ENCODE data around the gene LAMA4.

Gene LAMA4

GRCh38 chr6:112150363-112150762 lies 104.0 kb downstream of the LAMA4 start:
- no peak for DNase-seq (ENCODE audit: insufficient read length, low spot score)
- no peak for FAIRE-seq

GRCh38 chr6:112149719-112150263 lies 104.6 kb downstream of the LAMA4 start:
- FAIRE-seq = no peak
- no peak for TF ChIP-seq POLR2A (IDR thresholded peaks at IDR 0.05; ENCODE audit: low read depth, low read length)
- no peak for TF ChIP-seq SPI1 (IDR thresholded peaks at IDR 0.05; ENCODE audit: low read depth, low read length)
- no peak for TF ChIP-seq TAF1 (IDR thresholded peaks at IDR 0.05; ENCODE audit: low read depth, low read length)
- TF ChIP-seq POU2F2 (IDR thresholded peaks at IDR 0.05; ENCODE audit: low read depth, low read length) = no peak
- no peak for TF ChIP-seq POLR2AphosphoS5 (IDR thresholded peaks at IDR 0.05; ENCODE audit: low read depth, low read length)
- no peak for TF ChIP-seq PAX5 (IDR thresholded peaks at IDR 0.05; ENCODE audit: insufficient read depth, low read length, severe bottlenecking)

More at GRCh38 chr6:112150363-112150762, 104.0 kb downstream of the LAMA4 start:
- TF ChIP-seq SPI1 (IDR thresholded peaks at IDR 0.05; ENCODE audit: low read depth, low read length) (no peak), POLR2A (IDR thresholded peaks at IDR 0.05; ENCODE audit: low read depth, low read length) (no peak), POLR2AphosphoS5 (IDR thresholded peaks at IDR 0.05; ENCODE audit: low read depth, low read length) (no peak), TAF1 (IDR thresholded peaks at IDR 0.05; ENCODE audit: low read depth, low read length) (no peak), POU2F2 (IDR thresholded peaks at IDR 0.05; ENCODE audit: low read depth, low read length) (no peak), PAX5 (IDR thresholded peaks at IDR 0.05; ENCODE audit: insufficient read depth, low read length, severe bottlenecking) (no peak)

GRCh38 chr6:112149236-112149635 lies 105.1 kb downstream of the LAMA4 start:
- FAIRE-seq (no peak), DNase-seq (ENCODE audit: insufficient read length, low spot score) (no peak)
- TF ChIP-seq TAF1 (IDR thresholded peaks at IDR 0.05; ENCODE audit: low read depth, low read length) (no peak), SPI1 (IDR thresholded peaks at IDR 0.05; ENCODE audit: low read depth, low read length) (no peak), POU2F2 (IDR thresholded peaks at IDR 0.05; ENCODE audit: low read depth, low read length) (no peak), POLR2AphosphoS5 (IDR thresholded peaks at IDR 0.05; ENCODE audit: low read depth, low read length) (no peak), PAX5 (IDR thresholded peaks at IDR 0.05; ENCODE audit: insufficient read depth, low read length, severe bottlenecking) (no peak), POLR2A (IDR thresholded peaks at IDR 0.05; ENCODE audit: low read depth, low read length) (no peak)

More at GRCh38 chr6:112149719-112150263, 104.6 kb downstream of the LAMA4 start:
- no peak for DNase-seq (ENCODE audit: insufficient read length, low spot score)

- FAIRE-seq (no peak), DNase-seq (ENCODE audit: insufficient read length, low spot score) (no peak)
- TF ChIP-seq POU2F2 (IDR thresholded peaks at IDR 0.05; ENCODE audit: low read depth, low read length) (no peak), POLR2AphosphoS5 (IDR thresholded peaks at IDR 0.05; ENCODE audit: low read depth, low read length) (no peak), PAX5 (IDR thresholded peaks at IDR 0.05; ENCODE audit: insufficient read depth, low read length, severe bottlenecking) (no peak), POLR2A (IDR thresholded peaks at IDR 0.05; ENCODE audit: low read depth, low read length) (no peak), SPI1 (IDR thresholded peaks at IDR 0.05; ENCODE audit: low read depth, low read length) (no peak), TAF1 (IDR thresholded peaks at IDR 0.05; ENCODE audit: low read depth, low read length) (no peak)
Measured at GRCh38 chr6:112148103-112148502, 106.3 kb downstream of the LAMA4 start.

GRCh38 chr6:112145080-112145573 lies 109.2 kb downstream of the LAMA4 start:
- TF ChIP-seq PAX5 (IDR thresholded peaks at IDR 0.05; ENCODE audit: insufficient read depth, low read length, severe bottlenecking) (no peak), SPI1 (IDR thresholded peaks at IDR 0.05; ENCODE audit: low read depth, low read length) (no peak), TAF1 (IDR thresholded peaks at IDR 0.05; ENCODE audit: low read depth, low read length) (no peak), POLR2AphosphoS5 (IDR thresholded peaks at IDR 0.05; ENCODE audit: low read depth, low read length) (no peak), POU2F2 (IDR thresholded peaks at IDR 0.05; ENCODE audit: low read depth, low read length) (no peak), POLR2A (IDR thresholded peaks at IDR 0.05; ENCODE audit: low read depth, low read length) (no peak)
- FAIRE-seq (no peak), DNase-seq (ENCODE audit: insufficient read length, low spot score) (no peak)

- FAIRE-seq = no peak
- no peak for DNase-seq (ENCODE audit: insufficient read length, low spot score)
- TF ChIP-seq POLR2AphosphoS5 (IDR thresholded peaks at IDR 0.05; ENCODE audit: low read depth, low read length) = no peak
- TF ChIP-seq POLR2A (IDR thresholded peaks at IDR 0.05; ENCODE audit: low read depth, low read length) = no peak
- TF ChIP-seq POU2F2 (IDR thresholded peaks at IDR 0.05; ENCODE audit: low read depth, low read length) = no peak
- TF ChIP-seq TAF1 (IDR thresholded peaks at IDR 0.05; ENCODE audit: low read depth, low read length) = no peak
- TF ChIP-seq SPI1 (IDR thresholded peaks at IDR 0.05; ENCODE audit: low read depth, low read length) = no peak
- no peak for TF ChIP-seq PAX5 (IDR thresholded peaks at IDR 0.05; ENCODE audit: insufficient read depth, low read length, severe bottlenecking)
Measured at GRCh38 chr6:112144145-112144926, 110.0 kb downstream of the LAMA4 start.

- TF ChIP-seq POLR2A (IDR thresholded peaks at IDR 0.05; ENCODE audit: low read depth, low read length) (no peak), POLR2AphosphoS5 (IDR thresholded peaks at IDR 0.05; ENCODE audit: low read depth, low read length) (no peak), TAF1 (IDR thresholded peaks at IDR 0.05; ENCODE audit: low read depth, low read length) (no peak), PAX5 (IDR thresholded peaks at IDR 0.05; ENCODE audit: insufficient read depth, low read length, severe bottlenecking) (no peak), SPI1 (IDR thresholded peaks at IDR 0.05; ENCODE audit: low read depth, low read length) (no peak), POU2F2 (IDR thresholded peaks at IDR 0.05; ENCODE audit: low read depth, low read length) (no peak)
- no peak for FAIRE-seq
- no peak for DNase-seq (ENCODE audit: insufficient read length, low spot score)
Measured at GRCh38 chr6:112141707-112142106, 112.7 kb downstream of the LAMA4 start.

- no peak for FAIRE-seq
- TF ChIP-seq POLR2AphosphoS5 (IDR thresholded peaks at IDR 0.05; ENCODE audit: low read depth, low read length) (no peak), POLR2A (IDR thresholded peaks at IDR 0.05; ENCODE audit: low read depth, low read length) (no peak), SPI1 (IDR thresholded peaks at IDR 0.05; ENCODE audit: low read depth, low read length) (no peak), PAX5 (IDR thresholded peaks at IDR 0.05; ENCODE audit: insufficient read depth, low read length, severe bottlenecking) (no peak), TAF1 (IDR thresholded peaks at IDR 0.05; ENCODE audit: low read depth, low read length) (no peak), POU2F2 (IDR thresholded peaks at IDR 0.05; ENCODE audit: low read depth, low read length) (no peak)
- DNase-seq (ENCODE audit: insufficient read length, low spot score) = no peak
Measured at GRCh38 chr6:112139052-112139451, 115.3 kb downstream of the LAMA4 start.

GRCh38 chr6:112130878-112131277 lies 123.5 kb downstream of the LAMA4 start:
- no peak for DNase-seq (ENCODE audit: insufficient read length, low spot score)
- no peak for FAIRE-seq
- no peak for TF ChIP-seq POU2F2 (IDR thresholded peaks at IDR 0.05; ENCODE audit: low read depth, low read length)
- TF ChIP-seq POLR2A (IDR thresholded peaks at IDR 0.05; ENCODE audit: low read depth, low read length) = no peak
- no peak for TF ChIP-seq PAX5 (IDR thresholded peaks at IDR 0.05; ENCODE audit: insufficient read depth, low read length, severe bottlenecking)
- no peak for TF ChIP-seq TAF1 (IDR thresholded peaks at IDR 0.05; ENCODE audit: low read depth, low read length)
- no peak for TF ChIP-seq POLR2AphosphoS5 (IDR thresholded peaks at IDR 0.05; ENCODE audit: low read depth, low read length)
- no peak for TF ChIP-seq SPI1 (IDR thresholded peaks at IDR 0.05; ENCODE audit: low read depth, low read length)
